Activated naive CD4-positive, alpha-beta T cell treated with anti-CD3 and anti-CD28 coated beads, Interleukin-2, amount 10 ng/mL, durations not matched to agents 7 days and 5 days (primary cell): ENCODE results near the gene OR51B6.
"Not testable (repeated sequence)": the region's sequence is repeated elsewhere in the genome, so short reads cannot be mapped to it uniquely, and the experiment has no call there.

Source experiments
- CTCF ChIA-PET: fragments of 350-600 bp; sonication (Branson Sonifier 250); formaldehyde crosslinking; loops from one replicate; lab custom pipeline; 2021; ENCODE audit warnings: antibody characterized with exemption; lab: Charles Lee
- DNase-seq: peaks from one replicate; pipeline ENCODE4 v3.0.0-alpha.2; 2020
- H3K27ac Mint-ChIP-seq: one replicate; pipeline ENCODE4 v1.8.0; 2021; ENCODE audit warnings: mild to moderate bottlenecking, moderate library complexity, mixed read lengths
- H3K27me3 Mint-ChIP-seq: one replicate; pipeline ENCODE4 v1.8.0; 2021; ENCODE audit warnings: mild to moderate bottlenecking, mixed read lengths
- H3K36me3 Mint-ChIP-seq: one replicate; pipeline ENCODE4 v1.8.0; 2021; ENCODE audit warnings: mixed read lengths
- H3K4me1 Mint-ChIP-seq: one replicate; pipeline ENCODE4 v1.8.0; 2021; ENCODE audit warnings: mixed read lengths
- H3K4me3 Mint-ChIP-seq: one replicate; pipeline ENCODE4 v1.8.0; 2021; ENCODE audit warnings: mild to moderate bottlenecking, moderate library complexity, mixed read lengths
- H3K9me3 Mint-ChIP-seq: one replicate; pipeline ENCODE4 v1.8.0; 2021; ENCODE audit warnings: mixed read lengths

OR51B6 gene

DNA sequence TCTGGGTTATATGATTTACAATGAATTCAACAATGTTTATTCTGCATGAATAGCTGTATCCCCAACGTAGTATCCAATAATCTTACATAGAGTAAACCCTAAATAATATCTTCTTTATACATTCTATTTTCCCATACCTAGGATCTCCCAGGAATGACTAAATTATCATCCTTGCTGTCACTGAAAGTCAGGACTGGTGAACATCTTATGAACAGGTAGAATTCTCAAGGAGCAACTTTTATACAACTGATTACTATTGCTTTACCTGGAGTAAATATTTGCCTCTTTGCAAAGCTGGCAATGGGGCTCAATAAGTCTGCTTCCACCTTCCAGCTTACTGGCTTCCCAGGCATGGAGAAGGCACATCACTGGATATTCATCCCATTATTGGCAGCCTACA, at the start of gene OR51B6:
OR51B6 (plus strand) TSS at position 301 of the 400 bp plus-strand sequence; CDS start at position 301, 0 bp downstream.
- Mint-ChIP-seq H3K27ac (no peak within 1 kb of the TSS), H3K4me3 (no peak within 1 kb of the TSS), H3K36me3 (no peaks in the 10 kb centered on the region), H3K27me3 (no peaks in the 10 kb centered on the region), H3K9me3 (no peaks in the 10 kb centered on the region), H3K4me1 (no peaks in the 10 kb centered on the region)
- no peak for DNase-seq
- CTCF ChIA-PET = no interaction called here

- Mint-ChIP-seq H3K36me3 (no peaks in the 10 kb centered on the region), H3K4me1 (no peaks in the 10 kb centered on the region), H3K27ac (no peak within 1 kb of the TSS), H3K9me3 (no peaks in the 10 kb centered on the region), H3K27me3 (no peaks in the 10 kb centered on the region), H3K4me3 (no peak within 1 kb of the TSS)
- CTCF ChIA-PET = no interaction called here
- DNase-seq = no peak
These were observed 49.5 kb upstream of the OR51B6 start, which contains the start of gene OR51B4 for GRCh38 chr11:5301846-5302245. Gene OR51B4, minus strand, starts transcription at chr11:5301946. Its CDS starts 0 bp downstream, at chr11:5301946.

- Mint-ChIP-seq H3K27me3 (no peaks in the 10 kb centered on the region), H3K9me3 (no peaks in the 10 kb centered on the region), H3K27ac (no peak overlapping the region), H3K36me3 (no peaks in the 10 kb centered on the region), H3K4me1 (no peaks in the 10 kb centered on the region), H3K4me3 (no peak overlapping the region)
- CTCF ChIA-PET = no interaction called here
- DNase-seq = no peak
These were observed 47.7 kb upstream of the OR51B6 start for GRCh38 chr11:5303626-5304025.

- CTCF ChIA-PET = no interaction called here
These were observed 47.3 kb upstream of the OR51B6 start for GRCh38 chr11:5304046-5304445.

GRCh38 chr11:5307256-5308019, 43.9 kb upstream of the OR51B6 start:
- Mint-ChIP-seq H3K27ac (no peak overlapping the region), H3K36me3 (no peaks in the 10 kb centered on the region), H3K27me3 (no peaks in the 10 kb centered on the region), H3K9me3 (no peaks in the 10 kb centered on the region), H3K4me3 (no peak overlapping the region), H3K4me1 (no peaks in the 10 kb centered on the region)
- DNase-seq = no peak
- CTCF ChIA-PET = no interaction called here

More at GRCh38 chr11:5304046-5304445, 47.3 kb upstream of the OR51B6 start:
- Mint-ChIP-seq H3K4me1 (no peaks in the 10 kb centered on the region), H3K9me3 (no peaks in the 10 kb centered on the region), H3K27me3 (no peaks in the 10 kb centered on the region), H3K36me3 (no peaks in the 10 kb centered on the region), H3K4me3 (no peak overlapping the region), H3K27ac (no peak overlapping the region)
- no peak for DNase-seq

- no peaks in the 10 kb centered on the region for H3K36me3 Mint-ChIP-seq
- no peak for DNase-seq
- H3K9me3 Mint-ChIP-seq = peaks cover 2% of the 10 kb centered on the region
- no peak overlapping the region for H3K4me3 Mint-ChIP-seq
- H3K27ac Mint-ChIP-seq = no peak overlapping the region
- no peaks in the 10 kb centered on the region for H3K27me3 Mint-ChIP-seq
- CTCF ChIA-PET = no interaction called here
- H3K4me1 Mint-ChIP-seq = no peaks in the 10 kb centered on the region
These were observed 40.9 kb upstream of the OR51B6 start for GRCh38 chr11:5310423-5310822.

GRCh38 chr11:5313326-5314023, 37.8 kb upstream of the OR51B6 start:
- H3K4me1 Mint-ChIP-seq, H3K27me3 Mint-ChIP-seq, H3K9me3 Mint-ChIP-seq, H3K36me3 Mint-ChIP-seq, H3K27ac Mint-ChIP-seq, H3K4me3 Mint-ChIP-seq, DNase-seq, CTCF ChIA-PET: not testable (repeated sequence)

GRCh38 chr11:5317292-5317691, 34.0 kb upstream of the OR51B6 start:
- Mint-ChIP-seq H3K4me1 (no peaks in the 10 kb centered on the region), H3K27ac (no peak overlapping the region), H3K9me3 (peaks cover 2% of the 10 kb centered on the region), H3K36me3 (no peaks in the 10 kb centered on the region), H3K4me3 (no peak overlapping the region), H3K27me3 (no peaks in the 10 kb centered on the region)
- DNase-seq = no peak
- CTCF ChIA-PET = no interaction called here

DNA sequence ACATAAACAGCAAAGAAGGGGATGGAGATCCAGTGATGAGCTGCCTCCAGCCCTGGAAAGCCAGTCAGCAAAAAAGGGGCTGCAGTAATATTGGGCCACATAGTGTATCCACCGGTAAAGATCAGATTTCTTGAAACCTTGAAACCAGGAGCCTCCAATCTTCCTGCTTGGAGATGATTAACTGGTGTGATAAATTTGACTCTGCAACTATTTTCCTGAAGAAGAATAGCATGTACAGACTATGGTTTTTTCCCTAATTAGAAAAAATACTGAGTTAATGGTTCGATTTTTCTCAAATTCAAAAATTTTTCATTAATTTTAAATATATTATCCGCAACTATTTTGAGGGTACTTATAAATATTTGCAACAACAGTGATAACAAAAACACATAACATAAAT, 27.1 kb upstream of the OR51B6 start, which contains the start of gene OR51B2:
OR51B2 (minus strand) TSS at position 101 of the 400 bp plus-strand sequence; CDS start at position 101, 0 bp downstream.
- Mint-ChIP-seq H3K36me3 (no peaks in the 10 kb centered on the region), H3K27me3 (no peaks in the 10 kb centered on the region), H3K27ac (no peak within 1 kb of the TSS), H3K4me1 (no peaks in the 10 kb centered on the region), H3K9me3 (no peaks in the 10 kb centered on the region), H3K4me3 (no peak within 1 kb of the TSS)
- DNase-seq = no peak
- CTCF ChIA-PET = no interaction called here

- H3K27me3 Mint-ChIP-seq = no peaks in the 10 kb centered on the region
- no peak for DNase-seq
- H3K27ac Mint-ChIP-seq = no peak overlapping the region
- no peak overlapping the region for H3K4me3 Mint-ChIP-seq
- H3K4me1 Mint-ChIP-seq = no peaks in the 10 kb centered on the region
- H3K36me3 Mint-ChIP-seq = no peaks in the 10 kb centered on the region
- CTCF ChIA-PET = no interaction called here
- no peaks in the 10 kb centered on the region for H3K9me3 Mint-ChIP-seq
These were observed 16.1 kb upstream of the OR51B6 start for GRCh38 chr11:5335170-5335569.

- no peak overlapping the region for H3K27ac Mint-ChIP-seq
- no peaks in the 10 kb centered on the region for H3K9me3 Mint-ChIP-seq
- H3K27me3 Mint-ChIP-seq = no peaks in the 10 kb centered on the region
- H3K36me3 Mint-ChIP-seq = no peaks in the 10 kb centered on the region
- H3K4me1 Mint-ChIP-seq = no peaks in the 10 kb centered on the region
- CTCF ChIA-PET = no interaction called here
- DNase-seq = no peak
- H3K4me3 Mint-ChIP-seq = no peak overlapping the region
These were observed 15.0 kb upstream of the OR51B6 start for GRCh38 chr11:5336331-5336730.

DNA sequence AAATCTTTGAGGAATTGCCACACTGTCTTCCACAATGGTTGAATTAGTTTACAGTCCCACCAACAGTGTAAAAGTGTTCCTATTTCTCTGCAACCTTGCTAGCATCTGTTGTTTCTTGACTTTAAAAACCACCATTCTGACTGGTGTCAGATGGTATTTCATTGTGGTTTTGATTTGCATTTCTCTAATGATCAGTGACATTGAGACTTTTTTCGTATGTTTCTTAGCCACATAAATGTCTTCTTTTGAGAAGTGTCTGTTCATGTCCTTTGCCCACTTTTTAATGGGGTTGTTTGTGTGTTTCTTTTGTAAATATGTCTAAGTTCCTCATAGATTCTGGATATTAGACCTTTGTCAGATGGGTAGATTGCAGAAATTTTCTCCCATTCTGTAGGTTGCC, 14.1 kb upstream of the OR51B6 start:
- DNase-seq, H3K4me1 Mint-ChIP-seq, CTCF ChIA-PET, H3K27ac Mint-ChIP-seq, H3K9me3 Mint-ChIP-seq, H3K4me3 Mint-ChIP-seq, H3K27me3 Mint-ChIP-seq, H3K36me3 Mint-ChIP-seq: not testable (repeated sequence)

- Mint-ChIP-seq H3K9me3 (no peaks in the 10 kb centered on the region), H3K36me3 (no peaks in the 10 kb centered on the region), H3K27me3 (no peaks in the 10 kb centered on the region), H3K4me1 (no peaks in the 10 kb centered on the region), H3K27ac (no peak overlapping the region), H3K4me3 (no peak overlapping the region)
- CTCF ChIA-PET = no interaction called here
- DNase-seq = no peak
These were observed 11.5 kb upstream of the OR51B6 start for GRCh38 chr11:5339771-5340322.

GRCh38 chr11:5343474-5344335, 7.6 kb upstream of the OR51B6 start, which contains the start of gene OR51B5:
Gene OR51B5, minus strand, starts transcription at chr11:5343524. Its CDS starts 0 bp downstream, at chr11:5343524.
- Mint-ChIP-seq H3K36me3 (no peaks in the 10 kb centered on the region), H3K4me3 (no peak within 1 kb of the TSS), H3K9me3 (no peaks in the 10 kb centered on the region), H3K27me3 (no peaks in the 10 kb centered on the region), H3K4me1 (no peaks in the 10 kb centered on the region), H3K27ac (no peak within 1 kb of the TSS)
- no peak for DNase-seq
- CTCF ChIA-PET = no interaction called here
